ENCODE results near the gene LAMA5. TPM values are rescaled to one million over a fixed set of nuclear protein-coding genes. Genes with fewer than 3 reads are reported as not detected.
A peak's percentile ranks its signal among the peaks of the same experiment; 100 is the strongest.

Gene LAMA5
- total RNA-seq, 2 donors from 2014 or later = 170 to 272 TPM

- 62% methylated on average over 22 of the region's 22 CpGs for WGBS
These were observed 2.9 kb downstream of the LAMA5 start for GRCh38 chr20:62363920-62364851.

GRCh38 chr20:62362991-62363919 lies 3.9 kb downstream of the LAMA5 start:
- WGBS = 50% methylated on average over 20 of the region's 20 CpGs
- TF ChIP-seq POLR2A (IDR thresholded peaks at IDR 0.05) = no peak
- TF ChIP-seq CTCF (IDR thresholded peaks at IDR 0.05) = no peak
- TF ChIP-seq POLR2AphosphoS5 (IDR thresholded peaks at IDR 0.05) = no peak
- H3K36me3 ChIP-seq = no peaks in the 10 kb centered on the region
- DNase-seq (ENCODE audit: low spot score) = peak; percentile 8
- no peak overlapping the region for H3K4me3 ChIP-seq
- no peaks in the 10 kb centered on the region for H3K9me3 ChIP-seq
- H3K4me1 ChIP-seq (replicated peaks) = peaks cover 45% of the 10 kb centered on the region
- no peaks in the 10 kb centered on the region for H3K27me3 ChIP-seq (replicated peaks; ENCODE audit: insufficient read depth)
- intact Hi-C loops (cut with DNase I) = no loop called here
- H3K27ac ChIP-seq = peak overlapping the region; percentile 91 to 92

More at GRCh38 chr20:62363920-62364851, 2.9 kb downstream of the LAMA5 start:
- intact Hi-C loops (cut with DNase I) = no loop called here
- Histone ChIP-seq H3K27me3 (replicated peaks; ENCODE audit: insufficient read depth) (no peaks in the 10 kb centered on the region), H3K4me3 (peak overlapping the region; percentile 88 to 89), H3K36me3 (no peaks in the 10 kb centered on the region), H3K4me1 (replicated peaks) (peaks cover 47% of the 10 kb centered on the region), H3K27ac (peak overlapping the region; percentile 91 to 92), H3K9me3 (no peaks in the 10 kb centered on the region)
- TF ChIP-seq POLR2A (IDR thresholded peaks at IDR 0.05) (no peak), CTCF (IDR thresholded peaks at IDR 0.05) (no peak), POLR2AphosphoS5 (IDR thresholded peaks at IDR 0.05) (no peak)
- peak; percentile 3 for DNase-seq (ENCODE audit: low spot score)

GRCh38 chr20:62362590-62362940 lies 4.5 kb downstream of the LAMA5 start:
- no peaks in the 10 kb centered on the region for H3K9me3 ChIP-seq
- no peaks in the 10 kb centered on the region for H3K27me3 ChIP-seq (replicated peaks; ENCODE audit: insufficient read depth)
- intact Hi-C loops (cut with DNase I) = no loop called here
- no peak overlapping the region for H3K4me3 ChIP-seq
- H3K27ac ChIP-seq = peak overlapping the region; percentile 91 to 92
- no peak for DNase-seq (ENCODE audit: low spot score)
- H3K36me3 ChIP-seq = no peaks in the 10 kb centered on the region
- TF ChIP-seq POLR2AphosphoS5 (IDR thresholded peaks at IDR 0.05) (no peak), CTCF (IDR thresholded peaks at IDR 0.05) (no peak), POLR2A (IDR thresholded peaks at IDR 0.05) (no peak)
- H3K4me1 ChIP-seq (replicated peaks) = peaks cover 39% of the 10 kb centered on the region
- WGBS = 56% methylated on average over 13 of the region's 13 CpGs

- intact Hi-C loops (cut with DNase I) = no loop called here
- WGBS = 64% methylated on average over 32 of the region's 34 CpGs
- Histone ChIP-seq H3K9me3 (no peaks in the 10 kb centered on the region), H3K4me1 (replicated peaks) (peaks cover 42% of the 10 kb centered on the region), H3K27ac (peak overlapping the region; percentile 91 to 92), H3K36me3 (no peaks in the 10 kb centered on the region), H3K4me3 (no peak overlapping the region), H3K27me3 (replicated peaks; ENCODE audit: insufficient read depth) (no peaks in the 10 kb centered on the region)
- TF ChIP-seq CTCF (IDR thresholded peaks at IDR 0.05) = no peak
- no peak for TF ChIP-seq POLR2A (IDR thresholded peaks at IDR 0.05)
- TF ChIP-seq POLR2AphosphoS5 (IDR thresholded peaks at IDR 0.05) = no peak
- peak; percentile 26 for DNase-seq (ENCODE audit: low spot score)
These were observed 5.1 kb downstream of the LAMA5 start for GRCh38 chr20:62361799-62362589.

Data from prostate gland (tissue), 2 donors.